HL-60/S4 (cell line): ENCODE measurements around the gene SLC17A7.
"Not testable (repeated sequence)": the region's sequence is repeated elsewhere in the genome, so short reads cannot be mapped to it uniquely, and the experiment has no call there.

ENCODE experiments used
- in situ Hi-C: fragments of 300-500 bp; cut with MboI; formaldehyde crosslinking; loops from 2 replicates; pipeline ENCODE4 v1.14.3; 2022; ENCODE audit warnings: low sequenced_read_pairs

The SLC17A7 gene

GRCh38 chr19:49445997-49446396 is 4.7 kb upstream of the SLC17A7 start:
- in situ Hi-C loops = no loop called here

- in situ Hi-C loops = not testable (repeated sequence)
Measured at GRCh38 chr19:49444100-49444700, 2.9 kb upstream of the SLC17A7 start.

GRCh38 chr19:49443366-49444099 is 2.2 kb upstream of the SLC17A7 start:
- in situ Hi-C loops = no loop called here

GRCh38 chr19:49442771-49443365 is 1.5 kb upstream of the SLC17A7 start:
- in situ Hi-C loops = no loop called here

- in situ Hi-C loops = no loop called here
Measured at GRCh38 chr19:49442354-49442753, 1.0 kb upstream of the SLC17A7 start.

GRCh38 chr19:49441960-49442350 is 628 bp upstream of the SLC17A7 start:
- in situ Hi-C loops = no loop called here

- in situ Hi-C loops = no loop called here
Measured at GRCh38 chr19:49440439-49441209, 703 bp downstream of the SLC17A7 start.

- in situ Hi-C loops = no loop called here
Measured at GRCh38 chr19:49439836-49440235, 1.5 kb downstream of the SLC17A7 start.

- in situ Hi-C loops = no loop called here
Measured at GRCh38 chr19:49438261-49438660, 3.1 kb downstream of the SLC17A7 start.

GRCh38 chr19:49437231-49437630 is 4.1 kb downstream of the SLC17A7 start:
- in situ Hi-C loops = no loop called here

GRCh38 chr19:49436381-49437017 is 4.8 kb downstream of the SLC17A7 start:
- in situ Hi-C loops = no loop called here

- in situ Hi-C loops = no loop called here
Measured at GRCh38 chr19:49435670-49436069, 5.7 kb downstream of the SLC17A7 start.

- in situ Hi-C loops = no loop called here
Measured at GRCh38 chr19:49434907-49435583, 6.3 kb downstream of the SLC17A7 start.

- in situ Hi-C loops = no loop called here
Measured at GRCh38 chr19:49433240-49433901, 8.0 kb downstream of the SLC17A7 start.

- in situ Hi-C loops = no loop called here
Measured at GRCh38 chr19:49432141-49433073, 8.9 kb downstream of the SLC17A7 start.

GRCh38 chr19:49431330-49431749 is 10.0 kb downstream of the SLC17A7 start:
- in situ Hi-C loops = no loop called here

- in situ Hi-C loops = no loop called here
Measured at GRCh38 chr19:49430678-49431329, 10.5 kb downstream of the SLC17A7 start.

GRCh38 chr19:49430172-49430677 is 11.1 kb downstream of the SLC17A7 start:
- in situ Hi-C loops = no loop called here
